H1 (cell line): ENCODE measurements around the gene STRIP2.
"Not testable (repeated sequence)": the region's sequence is repeated elsewhere in the genome, so short reads cannot be mapped to it uniquely, and the experiment has no call there.

Experiments
- ATF3 ChIP-seq: IDR thresholded peaks from 2 replicates; pipeline ENCODE4 v1.6.1; 2011; ENCODE audit warnings: low read depth, mild to moderate bottlenecking, low read length; ENCODE audit not compliant: insufficient read depth
- CTCF ChIP-seq, 3 experiments: IDR thresholded peaks; 1 replicate in 2 of 3; 2 replicates in 1 of 3; pipeline versions ENCODE4 v1.5.1 to v1.6.1; 2011; ENCODE audit warnings: low read length in 3 of 3, mild to moderate bottlenecking in 3 of 3, inconsistent platforms in 2 of 3, low read depth in 1 of 3, moderate library complexity in 1 of 3; ENCODE audit not compliant: insufficient read depth in 1 of 3; ENCODE audit errors: control extremely low read depth in 1 of 3
- FOSL1 ChIP-seq: IDR thresholded peaks from 2 replicates; pipeline ENCODE4 v1.6.1; 2011; ENCODE audit warnings: mild to moderate bottlenecking, low read depth, low read length, moderate library complexity; ENCODE audit not compliant: insufficient read depth
- POLR2A ChIP-seq, 2 experiments: IDR thresholded peaks; 1 replicate in 1 of 2; 2 replicates in 1 of 2; pipeline ENCODE4 v1.6.1; 2011; ENCODE audit warnings: low read depth in 2 of 2, low read length in 2 of 2, mild to moderate bottlenecking in 2 of 2; ENCODE audit errors: control extremely low read depth in 1 of 2
- POLR2AphosphoS5 ChIP-seq: IDR thresholded peaks from 2 replicates; pipeline ENCODE4 v1.6.1; 2011; ENCODE audit warnings: low read depth, low read length
- SIN3A ChIP-seq, 2 experiments: IDR thresholded peaks in 1 of 2; conservative IDR thresholded peaks in 1 of 2; 2 replicates each; pipeline ENCODE4 v1.6.1; 2011 to 2012; ENCODE audit warnings: low read length in 2 of 2, improper control_type of control experiment in 1 of 2, low read depth in 1 of 2, mild to moderate bottlenecking in 1 of 2
- SP2 ChIP-seq: IDR thresholded peaks from 2 replicates; pipeline ENCODE4 v1.6.1; 2012; ENCODE audit warnings: mild to moderate bottlenecking, low read length, inconsistent platforms
- TEAD4 ChIP-seq: IDR thresholded peaks from 2 replicates; pipeline ENCODE4 v1.6.1; 2012; ENCODE audit warnings: low read depth, low read length, inconsistent platforms, mixed read lengths
- TF ChIP-seq, protein P1 (sequence below): IDR thresholded peaks from 2 replicates; pipeline ENCODE4 v1.6.1; 2012; ENCODE audit warnings: inconsistent platforms

GRCh38 chr7:129446925-129447324 is 12.7 kb downstream of the STRIP2 start:
- not testable (repeated sequence) for TF ChIP-seq POLR2A (IDR thresholded peaks at IDR 0.05; ENCODE audit: control extremely low read depth in 1 of 2, low read depth in 2 of 2, low read length in 2 of 2); SIN3A (conservative IDR thresholded peaks at IDR 0.05 in 1 of 2, IDR thresholded peaks at IDR 0.05 in 1 of 2; ENCODE audit: low read depth in 1 of 2, low read length in 2 of 2); POLR2AphosphoS5; CTCF (IDR thresholded peaks at IDR 0.05; ENCODE audit: control extremely low read depth in 1 of 3, insufficient read depth in 1 of 3, low read depth in 1 of 3, low read length in 3 of 3); FOSL1; ATF3; TEAD4; SP2
- TF ChIP-seq, protein P1, sequence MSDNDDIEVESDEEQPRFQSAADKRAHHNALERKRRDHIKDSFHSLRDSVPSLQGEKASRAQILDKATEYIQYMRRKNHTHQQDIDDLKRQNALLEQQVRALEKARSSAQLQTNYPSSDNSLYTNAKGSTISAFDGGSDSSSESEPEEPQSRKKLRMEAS = not testable (repeated sequence)
